PC-9 (cell line): ENCODE measurements around the gene INSR.

ENCODE experiments used
- EZH2 ChIP-seq: fragments of 200-600 bp; sonication (generic); IDR thresholded peaks from 2 replicates; pipeline ENCODE4 v1.8.0; 2017; ENCODE audit warnings: antibody characterized with exemption, low read depth
- TF ChIP-seq, protein P1 (sequence below): fragments of 200-600 bp; sonication (generic); conservative IDR thresholded peaks from 2 replicates; pipeline ENCODE4 v1.6.1; 2017; ENCODE audit warnings: mixed run types, antibody characterized with exemption, mild to moderate bottlenecking, moderate library complexity

DNA sequence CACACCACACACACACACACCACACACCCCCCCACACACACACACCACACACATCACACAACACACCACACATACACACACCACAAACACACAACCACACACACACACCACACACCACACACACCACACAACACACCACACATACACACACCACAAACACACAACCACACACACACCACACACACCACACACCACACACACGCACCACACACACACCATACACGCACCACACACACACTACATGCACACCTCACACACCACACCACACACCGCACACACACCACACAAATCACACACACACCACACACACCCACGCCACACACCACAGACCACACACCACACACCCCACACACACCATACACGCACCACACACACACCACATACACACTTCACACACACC is 141.2 kb downstream of the INSR start:
- TF ChIP-seq, protein P1, sequence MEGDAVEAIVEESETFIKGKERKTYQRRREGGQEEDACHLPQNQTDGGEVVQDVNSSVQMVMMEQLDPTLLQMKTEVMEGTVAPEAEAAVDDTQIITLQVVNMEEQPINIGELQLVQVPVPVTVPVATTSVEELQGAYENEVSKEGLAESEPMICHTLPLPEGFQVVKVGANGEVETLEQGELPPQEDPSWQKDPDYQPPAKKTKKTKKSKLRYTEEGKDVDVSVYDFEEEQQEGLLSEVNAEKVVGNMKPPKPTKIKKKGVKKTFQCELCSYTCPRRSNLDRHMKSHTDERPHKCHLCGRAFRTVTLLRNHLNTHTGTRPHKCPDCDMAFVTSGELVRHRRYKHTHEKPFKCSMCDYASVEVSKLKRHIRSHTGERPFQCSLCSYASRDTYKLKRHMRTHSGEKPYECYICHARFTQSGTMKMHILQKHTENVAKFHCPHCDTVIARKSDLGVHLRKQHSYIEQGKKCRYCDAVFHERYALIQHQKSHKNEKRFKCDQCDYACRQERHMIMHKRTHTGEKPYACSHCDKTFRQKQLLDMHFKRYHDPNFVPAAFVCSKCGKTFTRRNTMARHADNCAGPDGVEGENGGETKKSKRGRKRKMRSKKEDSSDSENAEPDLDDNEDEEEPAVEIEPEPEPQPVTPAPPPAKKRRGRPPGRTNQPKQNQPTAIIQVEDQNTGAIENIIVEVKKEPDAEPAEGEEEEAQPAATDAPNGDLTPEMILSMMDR = no peak
- TF ChIP-seq EZH2 = no peak
